Cerebellar cortex (tissue), 1 donor: ENCODE results near the gene RXRB.
"Not testable (repeated sequence)": the region's sequence is repeated elsewhere in the genome, so short reads cannot be mapped to it uniquely, and the experiment has no call there.

Experiments used
- DNase-seq: peaks from one replicate; pipeline ENCODE4 v3.0.0-alpha.2; 2015; ENCODE audit warnings: low spot score

The RXRB gene

GRCh38 chr6:33163540-33163939, 36.9 kb downstream of the RXRB start:
- no peak for DNase-seq

- peak; percentile 55 for DNase-seq
Observed at GRCh38 chr6:33161354-33162331, 38.8 kb downstream of the RXRB start.

- DNase-seq, result peak; percentile 63
Observed at GRCh38 chr6:33160728-33161344, 39.6 kb downstream of the RXRB start.

- DNase-seq, result no peak
Observed at GRCh38 chr6:33160096-33160495, 40.4 kb downstream of the RXRB start.

GRCh38 chr6:33156964-33157363, 43.5 kb downstream of the RXRB start:
- DNase-seq, result no peak

GRCh38 chr6:33156561-33156960, 43.9 kb downstream of the RXRB start:
- DNase-seq, result no peak

GRCh38 chr6:33154349-33154748, 46.1 kb downstream of the RXRB start:
- no peak for DNase-seq

- DNase-seq, result no peak
Observed at GRCh38 chr6:33151050-33151449, 49.4 kb downstream of the RXRB start.

GRCh38 chr6:33150560-33150959, 49.9 kb downstream of the RXRB start:
- not testable (repeated sequence) for DNase-seq

- peak; percentile 80 for DNase-seq
Observed at GRCh38 chr6:33147807-33148666, 52.4 kb downstream of the RXRB start.

GRCh38 chr6:33144373-33144772, 56.1 kb downstream of the RXRB start:
- no peak for DNase-seq
